ENCODE measurements around the gene CLPTM1.
A peak's percentile ranks its signal among the peaks of the same experiment; 100 is the strongest.

The CLPTM1 gene

GRCh38 chr19:45038931-45039893 lies 84.0 kb downstream of the CLPTM1 start, which contains the start of gene CLASRP:
TSS of gene CLASRP (plus strand) at chr19:45039045. CDS start at chr19:45040213, 1,168 bp downstream.
- no peaks in the 10 kb centered on the region for H3K9me3 ChIP-seq (ENCODE audit: insufficient read depth, low read length)
- H3K79me2 ChIP-seq (ENCODE audit: insufficient read depth, low read length), result peaks cover 37% of the 10 kb centered on the region
- H3F3A ChIP-seq (ENCODE audit: insufficient read depth), result peaks cover 12% of the 10 kb centered on the region; the same call in 1 of the 2 replicates
- H3K4me3 ChIP-seq (ENCODE audit: insufficient read depth, low read length, poor library complexity, severe bottlenecking), result peak within 1 kb of the TSS; percentile 99
- peaks cover 5% of the 10 kb centered on the region; the same call in 1 of the 2 replicates for H4K20me1 ChIP-seq (ENCODE audit: low read depth, low read length)
- no peaks in the 10 kb centered on the region for H3K27me3 ChIP-seq (ENCODE audit: low read length)
- H3K9ac ChIP-seq (ENCODE audit: low read length), result peak within 1 kb of the TSS; percentile 99
- peak within 1 kb of the TSS; percentile 88 for H3K27ac ChIP-seq (ENCODE audit: low read depth, low read length)
- H3K36me3 ChIP-seq (ENCODE audit: low read length), result peaks cover 3% of the 10 kb centered on the region; the same call in 1 of the 2 replicates
- H2AFZ ChIP-seq (ENCODE audit: low read depth, low read length, severe bottlenecking), result peak within 1 kb of the TSS; percentile 45
- TF ChIP-seq CTCF (IDR thresholded peaks at IDR 0.05; ENCODE audit: insufficient read depth, low read length, poor library complexity, severe bottlenecking) (no peak), EZH2phosphoT487 (conservative IDR thresholded peaks at IDR 0.05; ENCODE audit: low read length) (no peak)
- no peaks in the 10 kb centered on the region for H3K9me2 ChIP-seq (replicated peaks; ENCODE audit: insufficient read depth, low read length)
- H3K4me2 ChIP-seq (ENCODE audit: low read depth, low read length, poor library complexity, severe bottlenecking), result peak within 1 kb of the TSS; percentile 88

- H2AFZ ChIP-seq (ENCODE audit: low read depth, low read length, severe bottlenecking), result no peak overlapping the region
- H3K9me3 ChIP-seq (ENCODE audit: insufficient read depth, low read length), result no peaks in the 10 kb centered on the region
- peaks cover 44% of the 10 kb centered on the region for H3K79me2 ChIP-seq (ENCODE audit: insufficient read depth, low read length)
- H3K27me3 ChIP-seq (ENCODE audit: low read length), result no peaks in the 10 kb centered on the region
- 0 out of 2 replicates have a peak, but pooled peaks cover 3% of the 10 kb centered on the region for H3K36me3 ChIP-seq (ENCODE audit: low read length)
- H3K9me2 ChIP-seq (replicated peaks; ENCODE audit: insufficient read depth, low read length), result no peaks in the 10 kb centered on the region
- peak overlapping the region; percentile 88; the same call in 1 of the 2 replicates for H3K27ac ChIP-seq (ENCODE audit: low read depth, low read length)
- peak overlapping the region; percentile 88 for H3K4me2 ChIP-seq (ENCODE audit: low read depth, low read length, poor library complexity, severe bottlenecking)
- no peak for TF ChIP-seq CTCF (IDR thresholded peaks at IDR 0.05; ENCODE audit: insufficient read depth, low read length, poor library complexity, severe bottlenecking)
- TF ChIP-seq EZH2phosphoT487 (conservative IDR thresholded peaks at IDR 0.05; ENCODE audit: low read length), result no peak
- H4K20me1 ChIP-seq (ENCODE audit: low read depth, low read length), result peaks cover 5% of the 10 kb centered on the region; the same call in 1 of the 2 replicates
- peak overlapping the region; percentile 99 for H3K4me3 ChIP-seq (ENCODE audit: insufficient read depth, low read length, poor library complexity, severe bottlenecking)
- peak overlapping the region; percentile 99 for H3K9ac ChIP-seq (ENCODE audit: low read length)
- H3F3A ChIP-seq (ENCODE audit: insufficient read depth), result peaks cover 18% of the 10 kb centered on the region
Measured at GRCh38 chr19:45040059-45040771, 85.0 kb downstream of the CLPTM1 start.

- peak overlapping the region; percentile 50 for H3K27ac ChIP-seq (ENCODE audit: low read depth, low read length)
- peaks cover 53% of the 10 kb centered on the region for H3K79me2 ChIP-seq (ENCODE audit: insufficient read depth, low read length)
- no peaks in the 10 kb centered on the region for H3K9me3 ChIP-seq (ENCODE audit: insufficient read depth, low read length)
- no peaks in the 10 kb centered on the region for H3K9me2 ChIP-seq (replicated peaks; ENCODE audit: insufficient read depth, low read length)
- no peak overlapping the region for H3K4me3 ChIP-seq (ENCODE audit: insufficient read depth, low read length, poor library complexity, severe bottlenecking)
- H3F3A ChIP-seq (ENCODE audit: insufficient read depth), result peaks cover 18% of the 10 kb centered on the region
- TF ChIP-seq EZH2phosphoT487 (conservative IDR thresholded peaks at IDR 0.05; ENCODE audit: low read length), result no peak
- no peak for TF ChIP-seq CTCF (IDR thresholded peaks at IDR 0.05; ENCODE audit: insufficient read depth, low read length, poor library complexity, severe bottlenecking)
- H3K36me3 ChIP-seq (ENCODE audit: low read length), result no peaks in the 10 kb centered on the region
- no peaks in the 10 kb centered on the region for H3K27me3 ChIP-seq (ENCODE audit: low read length)
- H3K9ac ChIP-seq (ENCODE audit: low read length), result no peak overlapping the region; the same call in 1 of the 2 replicates
- no peak overlapping the region for H2AFZ ChIP-seq (ENCODE audit: low read depth, low read length, severe bottlenecking)
- H4K20me1 ChIP-seq (ENCODE audit: low read depth, low read length), result peaks cover 5% of the 10 kb centered on the region; the same call in 1 of the 2 replicates
- peak overlapping the region; percentile 88 for H3K4me2 ChIP-seq (ENCODE audit: low read depth, low read length, poor library complexity, severe bottlenecking)
Measured at GRCh38 chr19:45041125-45041524, 85.9 kb downstream of the CLPTM1 start.

All from SU-DHL-6 (cell line).